Breast epithelium (tissue), 3 donors: ENCODE results near the gene CD99L2.

ENCODE experiments used
- POLR2A ChIP-seq: fragments of 450-650 bp; IDR thresholded peaks from one replicate; pipeline ENCODE4 v1.6.1; 2016; ENCODE audit warnings: antibody characterized with exemption, mild to moderate bottlenecking, moderate library complexity
- POLR2AphosphoS5 ChIP-seq, 3 donors: sonication (generic); formaldehyde crosslinking; IDR thresholded peaks; one replicate each; pipeline ENCODE4 v1.6.1; 2017; ENCODE audit warnings: antibody characterized with exemption in 3 of 3
- TF ChIP-seq, protein P1 (sequence below), 3 donors: fragments of 450-650 bp; IDR thresholded peaks; one replicate each; pipeline ENCODE4 v1.5.1; 2016 to 2017; ENCODE audit warnings: antibody characterized with exemption in 3 of 3, mild to moderate bottlenecking in 3 of 3, moderate library complexity in 3 of 3

DNA sequence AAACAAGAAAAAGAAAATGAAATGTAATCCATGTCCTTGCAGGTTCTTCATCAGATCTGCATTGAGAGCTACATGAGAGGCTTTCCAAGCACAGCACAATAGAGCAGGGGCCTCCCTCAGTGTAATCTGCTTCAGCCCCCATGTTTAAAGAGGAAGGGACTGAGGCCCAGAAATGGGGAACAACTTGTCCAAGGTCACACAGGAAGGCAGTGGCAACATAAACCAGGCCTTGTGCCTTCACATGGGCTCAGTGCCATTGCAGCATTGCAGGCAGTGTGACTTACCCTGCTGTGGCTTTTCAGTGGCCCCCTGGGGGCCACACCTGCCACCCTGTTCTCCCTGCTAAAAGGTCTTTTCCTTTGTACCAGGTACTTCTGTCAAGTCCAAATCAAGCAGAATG is 20.9 kb upstream of the CD99L2 start:
- TF ChIP-seq, protein P1, sequence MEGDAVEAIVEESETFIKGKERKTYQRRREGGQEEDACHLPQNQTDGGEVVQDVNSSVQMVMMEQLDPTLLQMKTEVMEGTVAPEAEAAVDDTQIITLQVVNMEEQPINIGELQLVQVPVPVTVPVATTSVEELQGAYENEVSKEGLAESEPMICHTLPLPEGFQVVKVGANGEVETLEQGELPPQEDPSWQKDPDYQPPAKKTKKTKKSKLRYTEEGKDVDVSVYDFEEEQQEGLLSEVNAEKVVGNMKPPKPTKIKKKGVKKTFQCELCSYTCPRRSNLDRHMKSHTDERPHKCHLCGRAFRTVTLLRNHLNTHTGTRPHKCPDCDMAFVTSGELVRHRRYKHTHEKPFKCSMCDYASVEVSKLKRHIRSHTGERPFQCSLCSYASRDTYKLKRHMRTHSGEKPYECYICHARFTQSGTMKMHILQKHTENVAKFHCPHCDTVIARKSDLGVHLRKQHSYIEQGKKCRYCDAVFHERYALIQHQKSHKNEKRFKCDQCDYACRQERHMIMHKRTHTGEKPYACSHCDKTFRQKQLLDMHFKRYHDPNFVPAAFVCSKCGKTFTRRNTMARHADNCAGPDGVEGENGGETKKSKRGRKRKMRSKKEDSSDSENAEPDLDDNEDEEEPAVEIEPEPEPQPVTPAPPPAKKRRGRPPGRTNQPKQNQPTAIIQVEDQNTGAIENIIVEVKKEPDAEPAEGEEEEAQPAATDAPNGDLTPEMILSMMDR (IDR thresholded peaks at IDR 0.05) = no peak
- TF ChIP-seq POLR2A (no peak), POLR2AphosphoS5 (IDR thresholded peaks at IDR 0.05) (no peak)
